GM18873 (cell line): ENCODE measurements around the gene RBBP9.
A peak's percentile ranks its signal among the peaks of the same experiment; 100 is the strongest.
"Not testable (repeated sequence)": the region's sequence is repeated elsewhere in the genome, so short reads cannot be mapped to it uniquely, and the experiment has no call there.

Source experiments
- ATAC-seq: cut with Tn5 transposase; IDR thresholded peaks from one replicate; pipeline ENCODE4 v1.9.1; 2021; ENCODE audit warnings: mild to moderate bottlenecking, moderate library complexity, moderate number of reproducible peaks; ENCODE audit not compliant: unreplicated experiment, low FRiP score

The RBBP9 gene

DNA sequence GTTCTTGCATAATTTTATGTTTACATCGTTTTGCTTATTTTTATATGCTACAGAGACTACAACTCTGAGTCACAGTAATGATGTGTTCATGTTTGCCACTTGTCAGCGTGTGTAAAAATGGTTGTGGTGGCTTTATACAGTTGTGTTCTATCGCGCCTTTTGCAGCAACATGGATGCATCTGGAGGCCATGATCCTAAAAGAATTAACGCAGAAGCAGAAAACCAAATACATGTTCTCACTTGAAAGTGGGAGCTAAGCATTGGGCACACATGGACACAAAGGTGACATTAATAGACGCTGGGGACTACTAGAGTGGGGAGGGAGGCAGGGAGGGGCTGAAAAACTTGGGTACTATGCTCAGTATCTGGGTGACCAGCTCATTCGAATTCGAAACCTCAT is 9.7 kb upstream of the RBBP9 start:
- no peak for ATAC-seq

DNA sequence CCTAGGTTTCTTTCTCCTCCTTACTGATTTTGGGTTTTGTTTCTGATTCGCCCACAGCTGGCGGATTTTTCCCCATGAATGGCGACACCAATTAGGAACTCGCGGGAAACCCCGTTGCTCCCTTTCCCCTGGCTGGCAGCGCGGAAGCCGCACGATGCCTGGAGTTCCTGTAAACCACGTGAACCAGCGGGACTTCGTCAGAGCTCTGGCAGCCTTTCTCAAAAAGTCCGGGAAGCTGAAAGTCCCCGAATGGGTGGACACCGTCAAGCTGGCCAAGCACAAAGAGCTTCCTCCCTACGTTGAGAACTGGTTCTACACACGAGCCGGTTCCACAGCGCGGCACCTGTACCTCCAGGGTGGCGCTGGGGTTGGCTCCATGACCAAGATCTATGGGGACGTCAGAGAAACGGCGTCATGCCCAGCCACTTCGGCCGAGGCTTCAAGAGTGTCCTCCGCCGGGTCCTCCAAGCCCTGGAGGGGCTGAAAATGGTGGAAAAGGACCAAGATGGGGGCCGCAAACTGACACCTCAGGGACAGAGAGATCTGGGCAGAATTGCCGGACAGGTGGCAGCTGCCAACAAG is 7.5 kb upstream of the RBBP9 start:
- ATAC-seq, result no peak

DNA sequence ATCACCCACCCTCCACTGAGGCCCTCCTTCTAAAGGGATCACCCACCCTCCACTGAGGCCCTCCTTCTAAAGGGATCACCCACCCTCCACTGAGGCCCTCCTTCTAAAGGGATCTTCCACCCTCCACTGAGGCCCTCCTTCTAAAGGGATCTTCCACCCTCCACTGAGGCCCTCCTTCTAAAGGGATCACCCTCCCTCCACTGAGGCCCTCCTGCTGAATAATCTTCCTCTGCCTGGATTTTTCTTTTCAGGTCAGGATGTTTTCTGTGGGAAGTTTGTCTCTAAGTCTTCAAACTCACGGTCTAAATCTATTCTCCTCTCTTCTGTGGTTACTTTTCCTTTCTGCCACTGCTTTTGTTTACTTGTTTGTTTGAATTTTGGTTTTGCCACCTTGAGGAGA is 4.6 kb upstream of the RBBP9 start:
- not testable (repeated sequence) for ATAC-seq

DNA sequence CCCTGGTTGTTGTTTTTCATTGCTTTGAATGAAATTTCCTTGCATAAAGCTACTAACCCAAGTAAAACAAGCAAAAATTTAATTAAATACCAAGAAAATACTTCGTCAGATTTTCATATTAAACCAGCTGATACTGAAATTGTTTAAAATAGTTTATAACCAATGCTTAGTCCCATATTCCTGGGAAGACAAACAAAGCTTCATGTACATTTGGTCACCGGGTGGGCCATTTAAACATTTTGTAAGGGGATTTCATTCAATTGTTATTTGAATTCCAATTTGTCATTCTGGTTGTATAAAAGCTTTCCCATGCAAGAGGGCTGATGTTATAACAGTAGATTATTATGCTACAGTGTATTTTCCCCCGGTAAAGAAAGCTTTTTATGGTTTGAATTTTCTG is 578 bp upstream of the RBBP9 start:
- ATAC-seq, result no peak

DNA sequence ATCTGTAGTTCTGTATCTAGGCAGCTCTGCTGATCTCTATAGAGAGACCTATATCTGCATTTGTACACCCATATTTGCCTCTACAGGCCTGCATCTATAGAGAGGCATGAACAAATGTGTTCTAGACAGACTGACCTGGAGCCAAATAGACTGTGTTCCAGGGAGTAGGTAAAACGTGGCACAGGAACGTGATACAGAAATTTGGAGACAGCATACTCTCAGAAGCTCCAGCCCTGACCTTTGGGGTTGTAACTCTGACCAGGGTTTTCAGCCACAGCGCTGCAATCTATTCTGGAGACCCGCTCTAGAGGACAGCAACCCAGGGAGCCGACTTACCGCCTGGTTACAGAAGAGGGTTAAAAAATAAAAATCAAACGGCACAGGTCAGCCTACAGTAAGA is 983 bp downstream of the RBBP9 start:
- no peak for ATAC-seq

DNA sequence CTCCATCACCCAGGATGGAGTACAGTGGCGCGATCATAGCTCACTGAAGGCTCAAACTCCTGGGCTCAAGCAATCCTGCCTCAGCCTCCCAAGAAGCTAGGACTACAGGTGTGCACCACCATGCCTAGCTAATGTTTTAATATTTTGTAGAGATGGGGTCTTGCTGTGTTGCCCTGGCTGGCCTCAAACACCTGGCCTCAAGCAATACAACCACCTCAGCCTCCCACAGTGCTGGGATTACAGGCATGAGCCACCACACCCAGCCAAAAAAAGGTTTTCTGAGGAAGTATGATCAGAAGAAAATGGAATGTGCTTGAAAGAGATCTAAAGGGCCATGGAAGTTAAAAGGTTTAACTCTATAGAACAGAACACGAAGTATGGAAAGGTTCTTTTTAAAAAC is 8.7 kb downstream of the RBBP9 start:
- ATAC-seq, result no peak

GRCh38 chr20:18481596-18481995 is 15.4 kb downstream of the RBBP9 start:
- no peak for ATAC-seq

DNA sequence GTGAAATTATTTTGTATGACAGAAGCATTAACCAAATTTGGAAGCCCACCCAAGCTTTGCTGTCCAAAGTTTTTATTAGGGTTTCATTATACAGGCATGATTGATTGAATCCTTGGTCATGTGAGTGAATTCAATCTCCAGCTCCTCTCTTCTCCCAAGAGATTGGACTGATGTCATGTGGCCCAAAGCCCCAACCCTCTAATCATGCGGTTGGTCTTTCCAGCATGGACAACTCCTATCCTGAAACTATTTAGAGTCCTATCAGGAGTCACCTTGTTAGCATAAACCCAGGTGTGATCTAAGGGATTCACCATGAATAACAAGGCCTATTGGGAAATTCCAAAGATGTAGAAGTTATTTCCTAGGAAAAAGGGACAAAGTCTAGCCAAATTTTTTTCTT is 19.2 kb downstream of the RBBP9 start:
- ATAC-seq, result no peak

- ATAC-seq, result no peak
Measured at GRCh38 chr20:18477218-18477617, 19.8 kb downstream of the RBBP9 start.

DNA sequence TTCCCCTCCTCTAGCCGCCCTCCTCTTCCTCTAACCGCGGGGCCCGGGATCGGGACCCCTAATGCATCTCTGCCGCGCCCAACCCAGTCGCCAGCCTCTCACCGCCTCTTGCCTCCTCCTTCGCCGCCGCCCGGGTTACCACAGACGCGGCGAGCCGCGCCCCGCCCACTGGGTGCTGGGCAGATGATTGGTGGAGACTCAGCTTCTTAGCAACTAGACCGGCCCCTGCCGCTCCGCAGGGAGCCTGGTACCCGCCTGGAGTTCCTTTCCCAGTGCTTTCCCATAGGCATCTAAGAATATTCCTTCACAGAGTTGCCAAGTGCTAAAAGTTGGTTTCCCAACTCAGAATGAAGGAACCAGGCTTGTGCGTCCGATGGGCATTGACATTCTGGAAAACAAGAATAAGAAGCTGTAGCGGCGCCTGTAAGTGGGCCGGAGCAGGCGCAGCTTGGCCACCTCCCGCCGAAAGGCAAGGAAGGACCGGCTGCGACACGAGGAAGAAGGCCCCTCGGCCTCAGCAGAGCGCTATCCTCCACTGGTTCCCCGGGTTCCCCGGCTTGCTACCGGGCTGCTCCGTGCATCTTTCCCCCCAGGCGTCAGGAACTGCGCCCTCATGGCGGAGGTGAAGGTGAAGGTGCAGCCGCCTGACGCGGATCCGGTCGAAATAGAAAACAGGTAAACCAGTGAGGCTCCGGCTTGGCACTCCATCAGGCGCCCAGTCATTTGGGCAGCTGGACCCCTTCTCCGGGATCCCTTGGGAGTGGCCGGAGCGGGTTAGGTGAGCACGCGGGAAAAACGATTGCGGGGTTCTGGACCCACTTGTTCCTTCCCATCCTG is 29.9 kb downstream of the RBBP9 start, which contains the start of the genes DZANK1 and POLR3F:
Gene DZANK1, minus strand, starts transcription at position 137 of the 837 bp plus-strand sequence. CDS start 1,672 bp downstream, outside the sequence.
Gene POLR3F, plus strand, starts transcription at position 497 of the 837 bp plus-strand sequence. Its CDS starts 117 bp downstream, at position 614.
- ATAC-seq, result peak; percentile 94

GRCh38 chr20:18466574-18466893 is 30.5 kb downstream of the RBBP9 start:
- ATAC-seq, result no peak

DNA sequence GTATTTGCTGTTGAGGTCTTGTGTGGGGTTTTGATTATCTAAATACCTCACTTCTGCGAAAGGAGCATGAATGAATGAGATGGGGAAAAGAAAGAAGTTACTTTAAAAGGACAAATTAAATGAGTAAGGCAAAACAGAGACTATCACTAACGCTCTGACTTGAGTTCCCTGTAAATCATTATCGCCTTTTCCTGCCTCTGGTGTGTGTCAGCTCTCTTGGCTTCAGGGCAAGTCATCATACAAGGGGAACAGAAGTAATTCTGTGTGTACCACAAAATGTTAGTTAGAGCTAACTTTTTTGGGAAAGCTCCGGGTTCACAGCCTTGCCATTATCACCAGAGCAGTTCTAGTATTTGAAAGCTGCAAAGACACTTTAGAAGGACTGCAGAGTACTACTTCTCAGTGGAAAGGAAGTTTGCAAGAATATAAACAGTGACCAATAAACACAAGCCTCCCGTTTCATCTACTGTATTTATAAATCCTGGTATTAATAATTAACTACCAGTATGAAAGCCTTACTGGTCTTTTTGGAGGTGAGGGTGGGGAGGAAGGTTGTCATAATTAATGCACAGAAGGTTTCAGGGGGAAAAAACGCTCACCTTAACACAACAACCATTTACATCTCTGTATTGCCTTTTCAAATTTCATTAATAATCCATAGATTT is 31.4 kb downstream of the RBBP9 start:
- ATAC-seq, result no peak

DNA sequence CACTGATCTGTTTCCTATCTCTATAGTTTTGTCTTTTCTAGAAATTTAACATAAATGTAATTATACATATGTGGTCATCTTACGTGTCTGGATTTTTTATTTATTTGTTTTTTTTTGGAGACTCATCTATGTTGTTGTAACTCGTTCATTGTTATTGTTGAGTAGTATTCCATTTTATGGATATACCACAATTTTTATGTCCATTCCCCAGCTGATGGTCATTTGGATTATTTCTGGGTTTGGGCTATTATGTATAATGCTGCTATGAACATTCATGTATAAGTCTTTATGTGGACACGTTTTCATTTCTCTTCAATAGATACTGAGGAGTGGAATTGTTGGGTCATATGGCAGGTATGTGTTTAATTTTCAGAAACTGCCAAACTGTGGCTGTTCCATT is 40.4 kb downstream of the RBBP9 start:
- ATAC-seq, result no peak

GRCh38 chr20:18443886-18444285 is 53.1 kb downstream of the RBBP9 start:
- no peak for ATAC-seq

DNA sequence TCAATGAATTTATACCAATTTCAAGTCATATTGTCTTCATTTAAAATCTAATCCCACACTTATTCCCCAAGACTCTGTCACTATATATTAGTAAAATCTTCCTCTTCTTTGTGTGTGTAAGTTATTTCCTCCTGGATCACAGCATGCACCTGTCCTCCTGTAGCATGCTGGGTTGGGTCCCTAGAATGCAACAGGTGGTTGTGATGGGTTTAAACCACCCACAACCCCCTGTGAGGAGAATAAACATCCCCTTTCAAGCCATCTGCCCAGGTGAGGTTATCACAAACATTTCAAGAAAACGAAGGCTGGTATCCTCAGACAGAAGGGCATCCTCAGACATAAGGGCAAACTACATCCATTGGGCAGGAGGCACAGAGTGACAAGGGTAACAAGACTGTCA is 56.6 kb downstream of the RBBP9 start:
- no peak for ATAC-seq

DNA sequence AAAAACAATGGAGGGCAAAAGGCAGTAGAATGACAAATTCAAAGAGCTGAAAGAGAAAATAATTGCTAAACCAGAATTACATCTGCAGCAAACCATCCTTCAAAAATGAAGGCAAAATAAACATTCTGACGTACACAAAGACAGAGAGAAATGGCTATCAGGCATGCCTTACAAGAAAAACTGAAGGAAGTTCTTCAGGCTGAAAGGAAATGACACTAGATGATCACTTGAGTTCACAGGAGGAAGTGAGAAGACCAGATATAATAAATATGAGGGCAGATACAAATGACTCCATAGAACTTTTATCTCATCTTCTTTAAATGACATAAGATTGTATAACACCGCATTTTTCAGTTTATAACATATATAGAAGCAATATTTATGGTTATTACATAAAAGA is 60.2 kb downstream of the RBBP9 start:
- ATAC-seq, result no peak
